GM23248 (cell line): ENCODE results near the gene EPHA2.

ENCODE experiments used
- EZH2 ChIP-seq: fragments of 200-600 bp; sonication (generic); IDR thresholded peaks from 2 replicates; pipeline ENCODE4 v1.6.1; 2018; ENCODE audit warnings: antibody characterized with exemption, mild to moderate bottlenecking; ENCODE audit not compliant: insufficient read depth, poor library complexity, severe bottlenecking
- EZH2phosphoT487 ChIP-seq: fragments of 200-600 bp; sonication (generic); IDR thresholded peaks from 2 replicates; pipeline ENCODE4 v1.6.1; 2018; ENCODE audit warnings: antibody characterized with exemption, moderate library complexity, mild to moderate bottlenecking, low read depth; ENCODE audit not compliant: insufficient read depth

GRCh38 chr1:16191309-16191708 is 35.4 kb upstream of the EPHA2 start:
- TF ChIP-seq EZH2phosphoT487: no peak
- TF ChIP-seq EZH2: no peak
